Colonic mucosa (tissue), 4 donors: ENCODE data around the gene DNAJC8. TPM values are rescaled to one million over a fixed set of nuclear protein-coding genes. Genes with fewer than 3 reads are reported as not detected.

Experiments used
- DNase-seq: peaks from one replicate; pipeline ENCODE4 v3.0.0-alpha.2; 2020
- H3K27ac ChIP-seq: fragments of 200-600 bp; one replicate; pipeline ENCODE4 v1.8.0; 2021
- H3K27me3 ChIP-seq: fragments of 200-600 bp; one replicate; pipeline ENCODE4 v1.8.0; 2021
- H3K36me3 ChIP-seq: fragments of 200-600 bp; one replicate; pipeline ENCODE4 v1.8.0; 2021
- H3K4me1 ChIP-seq: fragments of 200-600 bp; one replicate; pipeline ENCODE4 v1.8.0; 2021; ENCODE audit warnings: mild to moderate bottlenecking
- H3K4me3 ChIP-seq: fragments of 200-600 bp; one replicate; pipeline ENCODE4 v1.8.0; 2021
- H3K9ac ChIP-seq, 2 donors: one replicate each; pipeline ENCODE4 v1.7.0; 2013; ENCODE audit warnings: control low read depth in 2 of 2, low read depth in 2 of 2, low read length in 2 of 2
- H3K9me3 ChIP-seq: fragments of 200-600 bp; one replicate; pipeline ENCODE4 v1.8.0; 2021
- intact Hi-C: fragments of 100-400 bp; cut with DNase I; formaldehyde crosslinking; loops from one replicate; pipeline ENCODE4 v1.14.1; 2022
- total RNA-seq, 2 donors: library from RNA; stranded (reverse); fragmentation: NEBNext Ultra II Directional in 1 of 2; extraction: Animal tissue kit (Norgen Biotek cat#: 25700) in 1 of 2; gene quantifications; one replicate each; pipeline ENCODE4 v1.2.1, GENCODE V29; 2021
- TF ChIP-seq, protein P1 (sequence below): fragments of 200-600 bp; IDR thresholded peaks from one replicate; pipeline ENCODE4 v1.8.0; 2022; ENCODE audit warnings: antibody characterized with exemption, mild to moderate bottlenecking
- donor health status: healthy.
- donor health status: DM: no; HTN: no; CAD: no.
- donor health status: DM: no; HTN: no; CAD: no.

The DNAJC8 gene
- total RNA-seq, 2 donors from 2014 or later: 53.1 to 57.2 TPM

DNA sequence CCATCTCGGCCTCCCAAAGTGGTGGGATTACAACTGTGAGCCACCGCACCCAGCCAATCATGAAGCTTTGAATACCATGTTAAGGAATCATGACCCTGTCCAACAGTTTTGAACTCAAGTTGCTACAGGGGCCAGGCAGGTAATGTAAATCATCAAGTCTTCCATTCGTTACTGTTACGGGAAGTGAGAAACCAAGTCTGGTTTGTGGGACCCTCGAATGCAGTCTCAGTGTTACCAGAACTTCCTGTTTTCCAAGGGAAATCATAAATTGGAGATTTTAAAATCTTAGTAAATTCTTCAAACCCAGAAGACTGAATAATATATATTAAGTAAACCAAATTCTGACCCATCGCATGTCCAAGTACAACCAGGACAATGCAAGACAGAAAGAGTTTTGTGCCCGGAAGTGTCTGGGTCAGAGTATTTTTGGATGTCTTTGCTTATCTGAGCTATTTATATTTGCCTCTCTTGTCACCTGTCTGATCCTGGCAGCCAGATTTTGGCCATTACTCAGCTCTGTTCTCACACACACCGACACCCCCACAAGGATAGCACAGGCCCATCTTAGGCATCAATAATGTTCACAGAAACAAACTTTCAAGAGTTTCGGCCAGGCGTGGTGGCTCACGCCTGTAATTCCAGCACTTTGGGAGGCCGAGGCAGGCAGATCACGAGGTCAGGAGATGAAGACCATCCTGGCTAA, 11.9 kb upstream of the DNAJC8 start:
- no peaks in the 10 kb centered on the region for H3K9me3 ChIP-seq
- H3K36me3 ChIP-seq: no peaks in the 10 kb centered on the region
- H3K27me3 ChIP-seq: no peaks in the 10 kb centered on the region
- intact Hi-C loops: loop anchor here (5.0 kb wide), 1 partner anchor 118 kb away; no protein-coding TSS in a partner anchor
- no peak for DNase-seq
- TF ChIP-seq, protein P1, sequence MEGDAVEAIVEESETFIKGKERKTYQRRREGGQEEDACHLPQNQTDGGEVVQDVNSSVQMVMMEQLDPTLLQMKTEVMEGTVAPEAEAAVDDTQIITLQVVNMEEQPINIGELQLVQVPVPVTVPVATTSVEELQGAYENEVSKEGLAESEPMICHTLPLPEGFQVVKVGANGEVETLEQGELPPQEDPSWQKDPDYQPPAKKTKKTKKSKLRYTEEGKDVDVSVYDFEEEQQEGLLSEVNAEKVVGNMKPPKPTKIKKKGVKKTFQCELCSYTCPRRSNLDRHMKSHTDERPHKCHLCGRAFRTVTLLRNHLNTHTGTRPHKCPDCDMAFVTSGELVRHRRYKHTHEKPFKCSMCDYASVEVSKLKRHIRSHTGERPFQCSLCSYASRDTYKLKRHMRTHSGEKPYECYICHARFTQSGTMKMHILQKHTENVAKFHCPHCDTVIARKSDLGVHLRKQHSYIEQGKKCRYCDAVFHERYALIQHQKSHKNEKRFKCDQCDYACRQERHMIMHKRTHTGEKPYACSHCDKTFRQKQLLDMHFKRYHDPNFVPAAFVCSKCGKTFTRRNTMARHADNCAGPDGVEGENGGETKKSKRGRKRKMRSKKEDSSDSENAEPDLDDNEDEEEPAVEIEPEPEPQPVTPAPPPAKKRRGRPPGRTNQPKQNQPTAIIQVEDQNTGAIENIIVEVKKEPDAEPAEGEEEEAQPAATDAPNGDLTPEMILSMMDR: no peak
- H3K27ac ChIP-seq: peak overlapping the region; percentile 76
- H3K9ac ChIP-seq: peak overlapping the region in 1 of 2 donors; percentile 28
- peaks cover 28% of the 10 kb centered on the region for H3K4me1 ChIP-seq
- no peak overlapping the region for H3K4me3 ChIP-seq

DNA sequence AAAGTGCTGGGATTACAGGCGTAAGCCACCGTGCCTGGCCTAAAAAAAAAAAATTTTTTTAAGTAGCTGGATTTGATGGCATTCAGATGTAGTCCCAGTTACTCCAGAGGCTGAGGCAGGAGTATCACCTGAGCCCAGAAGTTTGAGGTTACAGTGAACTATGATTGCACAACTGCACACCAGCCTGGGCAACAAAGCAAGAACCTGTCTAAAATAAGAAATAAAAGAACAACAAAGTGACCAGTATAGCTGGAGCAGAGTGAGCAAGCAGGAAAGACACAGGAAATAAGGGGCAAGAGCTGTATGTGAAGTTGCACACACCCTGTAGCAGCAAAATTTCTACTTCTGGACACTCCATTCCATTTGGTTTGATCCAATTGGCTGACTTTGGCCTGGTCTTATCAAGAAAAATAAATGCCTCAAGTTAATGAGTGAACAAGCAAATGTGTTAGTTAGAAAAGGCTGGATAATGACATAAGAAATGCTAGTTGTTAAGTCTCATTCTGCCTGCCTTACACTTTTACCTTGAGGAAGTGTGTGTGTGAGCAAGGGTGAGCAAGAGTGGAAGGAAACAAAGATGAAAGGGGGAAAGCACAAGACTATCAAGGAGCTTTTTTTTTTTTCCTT, 11.0 kb upstream of the DNAJC8 start:
- Histone ChIP-seq H3K9me3 (no peaks in the 10 kb centered on the region), H3K27ac (peak overlapping the region; percentile 76), H3K9ac (peak overlapping the region in 1 of 2 donors; percentile 28), H3K27me3 (no peaks in the 10 kb centered on the region), H3K4me3 (no peak overlapping the region), H3K36me3 (no peaks in the 10 kb centered on the region), H3K4me1 (peaks cover 21% of the 10 kb centered on the region)
- intact Hi-C loops: no loop called here
- TF ChIP-seq, protein P1: no peak
- DNase-seq: no peak

DNA sequence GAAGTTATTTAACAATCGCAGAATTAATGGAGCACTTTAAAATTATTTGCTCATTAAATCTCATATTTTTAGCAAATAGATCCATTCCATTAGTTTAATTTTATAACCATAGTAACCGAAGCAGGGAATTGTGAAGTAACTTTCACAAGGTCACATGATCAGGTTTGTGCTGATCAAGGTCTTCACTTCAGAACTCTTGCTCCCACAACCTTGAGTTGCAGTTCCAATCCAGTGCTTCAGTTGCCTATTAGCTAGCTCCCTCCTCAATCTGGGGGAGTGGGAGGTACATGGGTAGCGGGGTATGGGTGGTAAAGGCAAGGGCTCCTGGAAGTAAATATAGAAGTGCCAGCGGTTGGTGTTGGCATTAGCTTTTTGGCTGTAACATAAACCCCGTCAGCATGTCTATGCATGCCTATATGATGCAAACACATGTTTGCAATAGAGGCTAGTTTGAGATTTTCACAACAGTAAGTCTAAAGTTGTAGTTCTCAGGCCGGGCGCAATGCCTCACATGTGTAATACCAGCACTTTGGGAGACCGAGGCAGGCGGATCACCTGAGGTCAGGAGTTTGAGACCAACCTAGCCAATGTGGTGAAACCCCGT, 8.9 kb upstream of the DNAJC8 start:
- Histone ChIP-seq H3K27ac (no peak overlapping the region), H3K4me1 (peaks cover 14% of the 10 kb centered on the region), H3K27me3 (no peaks in the 10 kb centered on the region), H3K36me3 (no peaks in the 10 kb centered on the region), H3K4me3 (no peak overlapping the region), H3K9ac (no peak overlapping the region), H3K9me3 (no peaks in the 10 kb centered on the region)
- intact Hi-C loops: no loop called here
- no peak for DNase-seq
- TF ChIP-seq, protein P1: no peak

DNA sequence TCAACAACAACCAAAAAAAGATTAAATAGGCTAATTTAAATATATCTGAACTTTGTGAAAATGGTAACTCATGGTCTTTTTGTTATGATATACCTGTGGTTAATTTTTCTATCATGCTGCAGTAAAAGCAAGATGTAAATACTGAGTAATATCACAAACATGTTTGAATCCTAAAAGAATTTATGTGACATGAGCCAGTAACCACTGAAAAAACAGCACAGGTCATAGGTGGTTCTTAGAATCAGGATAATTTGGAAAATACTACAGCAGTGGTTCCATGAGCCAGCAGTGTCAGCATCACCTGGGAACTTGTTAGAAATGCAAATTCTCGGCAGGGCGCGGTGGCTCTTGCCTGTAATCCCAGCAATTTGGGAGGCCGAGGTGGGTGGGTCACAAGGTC, 7.2 kb upstream of the DNAJC8 start:
- TF ChIP-seq, protein P1: no peak
- intact Hi-C loops: no loop called here
- H3K9me3 ChIP-seq: no peaks in the 10 kb centered on the region
- no peaks in the 10 kb centered on the region for H3K36me3 ChIP-seq
- H3K4me3 ChIP-seq: no peak overlapping the region
- no peak overlapping the region for H3K27ac ChIP-seq
- no peak overlapping the region for H3K9ac ChIP-seq
- DNase-seq: no peak
- H3K4me1 ChIP-seq: peaks cover 14% of the 10 kb centered on the region
- no peaks in the 10 kb centered on the region for H3K27me3 ChIP-seq

DNA sequence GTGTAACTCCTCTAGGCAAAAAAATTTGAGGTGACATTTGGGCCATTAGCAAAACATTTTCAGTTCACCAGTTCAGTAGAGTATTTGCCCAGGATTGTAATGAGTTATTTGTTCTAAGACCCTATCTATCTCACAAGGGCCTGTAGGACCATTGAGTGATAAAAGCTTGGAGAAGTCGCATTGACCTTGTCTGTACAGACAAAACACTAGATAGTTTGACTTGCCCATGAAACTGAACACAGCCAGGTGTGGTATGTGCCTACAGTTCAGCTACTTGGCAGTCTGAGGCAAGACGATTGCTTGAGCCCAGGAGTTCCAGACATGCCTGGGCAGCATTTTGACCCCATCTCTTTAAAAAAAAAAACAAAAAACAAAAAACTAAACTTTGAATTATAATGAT, 6.2 kb upstream of the DNAJC8 start:
- peaks cover 7% of the 10 kb centered on the region for H3K4me1 ChIP-seq
- TF ChIP-seq, protein P1: no peak
- DNase-seq: no peak
- no peaks in the 10 kb centered on the region for H3K36me3 ChIP-seq
- H3K9me3 ChIP-seq: no peaks in the 10 kb centered on the region
- no peak overlapping the region for H3K9ac ChIP-seq
- H3K27me3 ChIP-seq: no peaks in the 10 kb centered on the region
- intact Hi-C loops: no loop called here
- no peak overlapping the region for H3K27ac ChIP-seq
- H3K4me3 ChIP-seq: no peak overlapping the region
